Mammary epithelial cell (primary cell): ENCODE measurements around the gene TSPO.

ENCODE experiments used
- CTCF ChIP-seq, 2 donors: IDR thresholded peaks in 1 of 2; conservative IDR thresholded peaks in 1 of 2; 2 replicates each; pipeline ENCODE4 v1.5.1; 2011 to 2012; ENCODE audit warnings: inconsistent platforms in 2 of 2, low read length in 2 of 2, mild to moderate bottlenecking in 2 of 2, control low read depth in 1 of 2, low read depth in 1 of 2; ENCODE audit not compliant: insufficient read depth in 1 of 2; ENCODE audit errors: extremely low read depth in 1 of 2
- EZH2 ChIP-seq: IDR thresholded peaks from 2 replicates; pipeline ENCODE4 v1.6.1; 2012; ENCODE audit warnings: low read length, inconsistent platforms, borderline replicate concordance

- TF ChIP-seq EZH2 (no peak), CTCF (conservative IDR thresholded peaks at IDR 0.05 in 1 of 2, IDR thresholded peaks at IDR 0.05 in 1 of 2; ENCODE audit: extremely low read depth in 1 of 2, insufficient read depth in 1 of 2, low read depth in 1 of 2, low read length in 2 of 2) (no peak)
Measured at GRCh38 chr22:43205261-43205691, 53.9 kb downstream of the TSPO start.
